ENCODE data around the gene ADAM30.

Gene ADAM30

DNA sequence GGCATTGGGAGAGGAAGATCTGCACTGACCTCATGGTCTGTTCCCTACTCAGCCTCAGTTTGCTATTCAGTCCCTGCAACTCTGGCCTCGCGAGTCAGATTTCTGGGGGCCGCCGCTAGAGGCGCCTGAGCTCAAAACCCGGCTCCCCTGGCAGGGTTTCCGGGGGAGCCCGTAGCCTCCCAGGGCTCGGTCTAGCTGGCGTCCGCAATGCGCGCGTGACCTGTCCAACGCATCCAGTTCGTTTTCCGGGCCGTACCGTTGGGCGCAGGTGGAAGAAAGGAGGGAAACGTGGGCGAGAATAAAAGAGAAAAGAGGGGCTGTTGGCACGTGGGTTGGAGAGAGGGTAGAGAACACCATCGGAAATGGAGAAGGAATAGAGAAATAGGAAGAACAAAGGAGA, at the start of gene ADAM30:
Gene ADAM30 (minus strand): TSS at position 213 of the 400 bp plus-strand sequence. CDS start 179 bp downstream, at position 34.
- no peak for DNase-seq

DNA sequence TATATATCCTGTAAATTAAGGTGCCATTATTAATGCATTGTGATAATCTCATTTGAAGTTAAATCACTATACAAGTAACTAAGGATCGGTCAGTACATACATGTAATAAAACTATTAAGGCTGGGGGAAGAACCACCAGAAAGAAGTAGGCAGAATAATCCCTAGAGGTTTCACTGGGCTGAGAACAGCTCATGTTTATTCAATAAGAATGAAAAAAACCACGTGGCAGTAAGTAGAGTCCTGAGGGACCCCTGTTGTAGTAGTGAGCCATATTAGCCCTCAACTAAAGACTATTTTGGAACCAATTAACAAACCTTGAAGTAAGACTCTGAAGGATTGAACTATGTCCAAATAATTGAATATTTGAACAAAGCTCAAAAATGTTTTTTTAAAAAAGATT, 46.9 kb upstream of the ADAM30 start:
- no peak for DNase-seq

DNA sequence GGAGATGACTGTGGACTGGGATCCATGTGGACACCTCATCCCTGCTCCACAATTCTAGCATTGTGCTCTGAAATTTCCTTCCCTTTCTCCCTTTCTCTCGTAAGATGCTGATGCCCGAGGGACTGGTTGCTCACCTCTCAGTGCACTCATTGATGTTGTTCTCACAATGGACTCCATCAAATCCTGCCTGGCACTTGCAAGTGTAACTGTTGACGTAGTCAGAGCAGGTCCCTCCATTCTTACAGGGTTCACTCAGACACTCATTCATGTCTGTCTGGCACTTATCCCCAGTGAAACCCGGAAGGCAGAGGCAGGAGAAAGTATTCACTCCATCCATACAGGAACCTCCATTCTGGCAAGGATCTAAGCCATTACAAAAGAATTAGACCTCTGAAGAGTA, 45.1 kb upstream of the ADAM30 start:
- no peak for DNase-seq

DNA sequence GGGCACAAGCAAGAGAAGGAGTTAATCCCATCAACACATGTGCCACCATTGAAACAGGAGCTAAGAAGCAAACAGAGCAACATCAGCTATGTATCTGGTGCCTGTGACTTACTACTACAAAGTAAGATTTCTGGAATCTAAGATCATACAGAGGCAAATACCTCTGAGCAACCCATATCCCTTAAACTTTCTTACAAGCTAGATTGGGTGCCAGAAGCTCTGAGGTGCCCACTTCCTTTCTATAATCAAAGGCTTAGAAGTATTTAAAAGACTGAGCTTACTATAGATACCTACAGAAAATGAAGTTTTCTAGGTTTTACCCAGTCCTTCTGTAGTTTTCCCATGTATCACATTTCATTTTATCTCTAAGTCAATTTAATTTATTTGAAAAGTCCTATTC, 44.4 kb upstream of the ADAM30 start:
- no peak for DNase-seq

DNA sequence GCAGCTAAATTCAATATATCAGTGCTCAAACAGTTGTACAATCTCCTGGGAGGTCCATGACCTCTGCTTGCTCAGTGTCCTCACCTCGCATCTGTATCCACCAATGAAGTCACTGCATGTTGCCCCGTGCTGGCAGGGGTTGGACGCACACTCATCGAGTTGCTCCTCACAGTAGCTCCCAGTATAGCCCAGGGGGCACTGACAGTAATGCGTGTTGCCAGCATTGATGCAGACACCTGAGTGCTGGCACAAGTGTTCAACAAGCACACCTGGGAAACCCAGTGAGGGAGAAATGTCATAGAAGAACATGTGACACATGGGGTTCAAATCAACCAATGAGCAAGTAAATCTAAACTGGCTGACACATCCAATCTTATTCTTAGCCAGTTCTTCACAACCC, 40.9 kb upstream of the ADAM30 start:
- DNase-seq = no peak

DNA sequence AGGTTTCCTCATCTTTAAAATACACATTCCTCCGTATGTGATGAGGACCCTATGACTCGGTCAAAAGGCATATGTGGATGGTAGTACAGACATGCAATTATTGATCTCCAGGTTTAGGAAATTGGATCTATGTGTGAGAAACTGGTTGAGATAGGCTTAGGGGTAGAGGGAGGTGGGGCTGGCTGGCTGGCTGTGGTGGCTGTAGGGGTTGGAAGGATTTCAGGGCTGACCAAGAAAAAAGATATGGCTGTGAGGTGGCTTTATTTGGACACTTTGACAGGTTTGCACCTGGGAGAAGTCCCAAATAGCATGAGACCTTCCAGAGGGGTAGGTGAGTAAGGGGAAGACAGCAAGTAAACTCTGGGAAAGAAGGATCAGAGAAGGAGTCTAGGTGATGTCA, 39.6 kb upstream of the ADAM30 start:
- DNase-seq = no peak

DNA sequence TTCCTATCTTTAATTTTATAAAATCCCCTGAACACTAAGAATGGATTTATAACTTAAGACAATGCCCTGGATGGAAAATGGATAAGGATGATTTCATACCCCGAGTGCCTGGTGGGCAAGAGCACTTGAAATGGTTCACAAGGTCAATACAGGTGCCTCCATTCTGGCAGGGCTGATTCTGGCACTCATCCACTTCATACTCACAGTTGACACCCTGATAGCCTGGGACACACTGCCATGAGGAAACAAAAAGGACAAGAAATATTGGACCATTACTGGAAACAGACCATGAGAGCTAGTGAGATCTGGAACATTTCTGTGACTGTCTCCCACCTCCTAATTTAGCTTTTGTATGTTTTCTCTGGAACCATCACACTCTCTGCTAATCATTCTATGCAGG, 39.1 kb upstream of the ADAM30 start:
- no peak for DNase-seq

DNA sequence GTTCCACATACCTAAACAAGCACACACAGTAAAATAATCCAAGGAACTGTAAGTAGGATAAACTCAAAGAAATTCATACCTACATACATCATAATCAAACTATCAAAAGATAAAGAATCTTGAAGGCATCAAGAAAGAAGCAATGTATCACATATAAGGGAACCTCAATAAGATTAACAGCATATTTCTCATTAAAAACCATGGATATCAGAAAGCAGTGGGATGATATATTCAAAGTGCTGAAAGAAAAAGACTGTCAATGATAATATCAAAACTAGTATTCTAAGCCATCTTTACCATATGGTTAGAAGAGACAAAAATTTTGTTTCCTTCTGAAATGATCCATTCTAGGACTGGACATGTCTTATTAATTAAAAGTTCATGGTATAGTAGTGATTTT, 37.1 kb upstream of the ADAM30 start:
- no peak for DNase-seq

DNA sequence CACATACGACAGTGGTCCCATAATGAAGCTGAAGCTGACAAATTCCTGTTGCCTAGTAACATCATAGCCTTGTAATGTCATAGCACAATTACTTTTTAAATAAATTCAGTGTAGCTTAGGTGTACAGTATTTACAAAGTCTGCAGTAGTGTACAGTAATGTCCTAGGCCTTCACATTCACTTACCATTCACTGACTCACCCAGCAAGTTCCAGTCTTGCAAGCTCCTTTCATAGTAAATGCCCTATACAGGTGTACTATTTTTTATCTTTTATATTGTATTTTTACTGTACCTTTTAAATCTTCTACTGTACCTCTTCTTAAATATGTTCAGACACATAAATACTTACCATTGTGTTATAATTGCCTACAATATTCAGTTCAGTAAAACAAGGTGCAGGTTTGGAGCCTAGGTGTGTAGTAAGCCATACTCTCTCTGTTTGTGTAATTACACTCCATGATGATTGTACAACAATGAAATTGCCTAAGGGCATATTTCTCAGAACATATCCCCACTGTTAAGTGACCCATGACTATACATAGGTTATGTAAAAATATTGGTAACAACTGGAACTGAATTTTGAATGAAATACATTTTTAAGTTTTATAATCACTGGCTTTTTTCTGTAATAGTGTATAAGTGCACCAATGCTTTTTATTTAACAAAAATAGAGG, 33.5 kb upstream of the ADAM30 start:
- no peak for DNase-seq

DNA sequence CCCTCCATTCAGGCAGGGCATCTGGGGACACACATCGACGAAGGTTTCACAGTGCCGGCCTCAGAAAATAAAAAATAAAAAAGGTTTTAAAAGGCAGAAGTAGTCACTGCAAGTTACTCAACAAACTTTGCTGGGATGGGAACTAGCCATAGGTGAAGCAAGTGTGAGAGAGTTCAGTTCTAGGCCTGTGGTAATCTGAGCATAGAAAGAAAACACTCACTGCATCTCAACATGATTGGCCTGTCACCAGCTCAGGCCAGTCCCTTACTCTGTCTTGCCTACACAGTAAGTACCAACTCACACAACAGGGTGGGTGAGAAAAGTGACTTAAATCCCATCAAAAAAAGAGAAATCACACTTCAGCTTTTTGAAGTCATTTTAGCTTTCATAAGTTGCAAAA, 30.2 kb upstream of the ADAM30 start:
- no peak for DNase-seq

DNA sequence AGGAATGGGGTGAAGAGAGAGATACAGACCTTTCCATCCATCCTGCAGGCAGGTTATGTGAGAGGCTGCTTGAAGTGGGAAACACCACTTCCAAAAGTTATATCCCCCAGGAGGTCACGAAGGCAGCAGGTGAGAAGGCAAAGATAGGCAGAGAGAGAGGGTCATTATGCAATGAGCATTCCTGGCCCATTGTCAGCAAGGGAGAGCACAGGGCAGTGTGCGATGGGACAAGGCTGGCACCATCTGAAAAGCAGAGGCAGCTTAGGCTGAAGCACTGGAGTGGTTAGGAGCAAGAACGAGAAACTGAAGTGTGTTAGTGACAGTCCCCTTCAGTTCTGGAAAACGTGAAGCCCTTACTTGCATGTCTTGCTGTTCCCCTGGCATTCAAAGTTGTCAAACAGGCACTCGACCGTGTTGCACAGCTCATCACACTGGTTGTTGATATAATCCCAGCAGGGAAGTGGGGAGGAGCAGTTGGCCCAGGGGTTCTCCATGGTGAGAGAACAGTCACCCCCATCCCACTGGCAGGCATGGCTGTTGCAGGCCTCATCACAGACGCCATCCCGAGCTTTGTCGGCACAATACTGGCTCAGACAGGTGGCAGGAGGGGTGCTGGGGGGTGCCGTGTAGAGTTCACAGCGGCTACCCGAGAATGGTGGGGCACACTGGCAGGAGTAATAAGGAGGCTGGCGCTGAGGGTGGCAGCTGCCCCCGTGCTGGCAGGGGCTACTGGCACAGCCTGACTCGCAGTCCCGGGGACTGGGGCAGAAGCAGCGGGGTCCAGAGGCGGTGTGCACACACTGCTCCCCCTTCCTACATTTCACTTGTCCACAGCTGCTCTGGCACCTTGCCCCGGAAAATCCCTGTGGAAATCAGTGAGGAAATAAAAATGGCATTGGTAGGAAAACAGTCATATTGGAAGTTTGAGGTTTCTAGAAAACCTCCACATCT, 28.9 kb upstream of the ADAM30 start:
- DNase-seq = no peak

DNA sequence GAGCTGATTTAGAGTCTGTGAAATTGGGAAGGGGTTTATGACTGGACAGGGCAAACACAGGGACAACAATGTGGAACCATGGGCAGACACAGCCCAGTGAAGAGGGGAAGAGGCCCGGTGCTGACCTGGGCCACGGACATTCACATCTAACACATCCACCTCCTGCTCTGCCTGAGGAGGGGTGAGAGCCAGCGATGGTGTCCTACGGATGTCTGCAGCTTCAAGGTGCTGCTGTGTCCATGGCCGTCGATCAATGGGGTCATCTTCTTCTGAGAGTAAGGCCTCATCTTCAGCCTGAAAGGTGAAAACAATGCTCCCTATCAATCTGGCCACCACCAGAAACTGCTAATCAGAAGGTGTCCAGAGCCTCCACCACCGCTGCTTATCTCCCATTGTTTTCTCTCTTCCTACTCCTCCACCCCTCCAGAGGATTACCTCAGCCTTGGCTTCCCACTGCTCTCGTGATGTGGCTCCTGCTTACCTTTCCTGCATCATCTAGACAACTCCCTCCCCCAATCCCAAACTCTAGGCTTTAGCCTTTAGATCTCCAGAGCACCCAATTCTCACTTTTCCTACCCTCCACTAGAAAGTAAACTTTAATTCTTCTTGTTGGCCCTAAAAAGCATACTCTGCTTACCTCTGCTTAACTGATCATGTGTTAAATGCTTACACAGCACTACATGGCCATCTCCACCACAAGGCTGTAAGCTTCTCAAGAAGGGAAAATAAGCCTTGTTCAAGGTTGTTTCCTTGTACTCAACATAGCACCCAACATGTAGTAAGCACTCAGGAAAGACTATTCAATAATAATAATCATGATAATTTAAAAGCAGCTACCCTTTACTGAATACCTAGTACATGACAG, 24.0 kb upstream of the ADAM30 start:
- no peak for DNase-seq

DNA sequence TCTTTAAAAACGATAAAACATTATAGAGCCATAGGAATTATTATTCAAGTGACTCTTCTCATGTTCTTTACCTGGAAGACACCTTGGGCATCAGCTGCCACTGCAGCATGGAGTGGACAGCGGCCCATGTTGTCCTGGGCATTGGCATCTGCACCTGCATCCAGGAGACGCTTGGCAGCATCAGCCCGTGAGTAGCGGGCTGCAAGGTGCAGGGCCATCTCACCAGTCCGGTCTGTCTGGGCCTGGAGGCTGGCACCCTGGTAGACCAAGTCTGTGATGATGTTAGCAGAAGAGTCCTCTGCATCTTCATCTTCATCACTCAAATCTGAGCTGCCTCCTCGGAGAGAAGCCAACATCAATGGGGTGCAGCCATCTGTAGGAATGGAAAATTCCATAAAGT, 22.9 kb upstream of the ADAM30 start:
- DNase-seq = no peak

DNA sequence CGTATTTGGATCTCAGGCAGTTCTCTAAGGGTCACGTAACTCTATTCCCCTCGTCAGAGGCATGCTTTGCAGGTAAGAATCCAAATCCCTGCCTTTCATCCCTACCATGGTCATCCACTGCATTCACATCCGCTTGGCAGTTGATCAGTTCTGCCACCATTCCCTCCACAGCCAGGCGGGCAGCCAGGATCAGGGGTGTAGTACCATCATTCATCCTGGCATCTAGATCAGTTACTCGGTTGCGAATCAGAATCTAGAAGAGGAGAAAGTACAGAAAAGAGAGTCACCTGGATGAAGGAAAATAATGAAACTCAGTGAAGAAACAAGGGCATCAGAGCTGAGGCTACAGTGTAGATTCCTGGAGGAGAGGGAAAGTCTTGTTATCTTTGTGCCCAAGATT, 22.0 kb upstream of the ADAM30 start:
- DNase-seq = no peak

DNA sequence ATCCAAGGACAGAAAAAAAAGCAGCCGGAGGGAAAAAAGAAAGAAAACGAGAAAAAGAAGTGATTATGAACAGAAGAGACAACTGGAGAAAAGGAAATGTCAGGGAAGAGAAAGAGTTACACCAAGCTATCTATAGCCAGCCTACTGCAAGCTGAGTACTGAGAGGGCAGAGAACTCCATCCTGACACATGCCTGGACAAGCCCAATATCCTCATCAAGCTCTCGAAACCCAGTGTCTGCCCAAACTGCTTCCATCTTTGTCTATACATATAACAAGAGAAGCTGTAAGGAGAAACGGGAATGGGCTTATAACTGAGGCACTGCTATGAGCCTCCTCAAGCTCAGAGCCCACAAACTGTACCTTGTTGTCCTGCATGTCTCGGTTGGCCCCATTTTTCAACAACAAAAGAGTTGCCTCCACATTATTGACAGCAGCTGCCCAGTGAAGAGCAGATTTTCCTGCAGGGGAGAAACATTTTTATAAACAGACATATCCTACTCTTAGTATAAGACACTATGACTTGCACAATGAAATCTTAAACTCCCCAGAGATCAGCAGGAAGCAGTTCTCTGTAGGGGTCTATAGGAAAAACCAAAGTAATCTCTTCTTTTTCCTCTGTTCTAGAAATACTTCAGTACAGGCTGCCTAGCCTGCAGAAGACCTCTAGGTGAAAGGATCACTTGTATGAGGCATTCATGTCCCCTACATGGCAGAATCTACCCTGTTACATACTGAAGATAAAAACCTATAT, 21.2 kb upstream of the ADAM30 start:
- no peak for DNase-seq

DNA sequence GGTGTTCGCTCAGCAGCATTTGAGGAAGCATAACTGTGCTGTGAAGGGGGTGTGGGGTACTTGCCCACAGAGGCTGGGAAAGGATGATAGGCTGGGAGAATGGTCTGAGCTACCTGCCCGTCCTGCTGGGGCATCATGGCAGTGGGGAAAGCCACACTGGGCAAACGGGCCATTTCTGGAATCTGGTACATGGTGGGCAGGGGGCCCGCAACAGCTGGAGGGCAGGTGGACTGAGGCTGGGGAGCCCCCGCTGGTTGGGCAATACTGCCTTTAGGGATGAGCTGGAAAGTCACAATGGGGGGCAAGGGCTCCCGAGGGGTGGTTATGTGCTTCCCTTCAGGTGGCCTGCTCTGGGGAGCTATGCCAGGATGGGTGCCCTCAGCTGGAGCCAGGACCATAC, 19.2 kb upstream of the ADAM30 start:
- DNase-seq = no peak

DNA sequence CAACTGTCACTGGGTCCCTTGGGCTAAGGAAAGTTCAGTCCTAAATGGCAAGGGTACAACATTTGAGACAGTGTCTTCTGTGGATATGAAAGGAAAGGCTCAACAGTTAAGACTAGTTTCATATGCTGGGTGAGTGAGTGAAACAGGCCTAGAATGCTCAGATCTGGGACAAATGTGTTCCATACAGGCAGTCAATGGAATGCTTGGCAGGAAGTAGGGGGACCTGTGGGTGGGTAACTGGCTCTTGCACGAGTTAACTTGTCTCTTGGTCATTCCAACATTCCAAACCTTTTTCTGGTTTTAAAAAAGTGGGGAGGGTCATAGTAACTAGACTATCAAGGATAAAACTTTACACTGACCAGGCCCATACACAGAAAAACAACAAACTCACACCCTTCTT, 17.8 kb upstream of the ADAM30 start:
- no peak for DNase-seq

DNA sequence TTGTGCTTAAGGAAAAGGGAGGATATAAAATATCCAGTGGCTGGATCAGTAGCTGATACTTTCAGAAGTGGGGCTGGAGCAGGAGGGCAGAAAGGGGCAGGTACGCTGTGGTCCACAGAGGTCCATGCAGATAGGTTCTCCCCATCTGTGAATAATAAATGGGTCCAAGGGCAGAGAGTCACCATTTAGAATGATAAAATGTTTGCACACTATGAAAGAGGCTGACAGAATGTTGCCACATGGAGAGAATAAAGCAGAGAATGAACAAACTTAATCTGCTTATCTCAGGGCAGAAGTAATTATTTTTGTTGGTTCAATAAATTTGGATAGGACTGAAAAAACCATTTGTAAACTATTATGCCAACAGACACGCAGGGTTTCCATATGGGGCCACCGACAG, 16.6 kb upstream of the ADAM30 start:
- DNase-seq = no peak

DNA sequence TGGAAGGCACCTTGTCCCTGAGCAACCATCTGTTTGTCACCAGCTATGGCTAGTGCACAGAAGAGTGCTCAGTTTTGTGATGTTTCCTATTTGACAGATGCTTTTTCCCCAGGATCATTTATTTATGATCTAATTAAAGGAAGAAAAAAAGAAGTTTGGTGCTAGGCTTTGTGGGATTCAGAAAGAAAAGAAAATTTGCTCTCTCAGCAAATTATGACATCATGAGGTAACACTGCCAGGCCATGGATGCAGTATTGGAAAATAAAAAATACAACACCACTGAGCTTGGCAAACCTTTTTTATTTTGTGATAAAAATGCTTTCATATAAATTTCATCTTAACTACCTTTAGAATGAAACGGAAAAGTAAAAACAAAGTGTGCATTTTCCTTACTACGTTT, 15.5 kb upstream of the ADAM30 start:
- DNase-seq = no peak

DNA sequence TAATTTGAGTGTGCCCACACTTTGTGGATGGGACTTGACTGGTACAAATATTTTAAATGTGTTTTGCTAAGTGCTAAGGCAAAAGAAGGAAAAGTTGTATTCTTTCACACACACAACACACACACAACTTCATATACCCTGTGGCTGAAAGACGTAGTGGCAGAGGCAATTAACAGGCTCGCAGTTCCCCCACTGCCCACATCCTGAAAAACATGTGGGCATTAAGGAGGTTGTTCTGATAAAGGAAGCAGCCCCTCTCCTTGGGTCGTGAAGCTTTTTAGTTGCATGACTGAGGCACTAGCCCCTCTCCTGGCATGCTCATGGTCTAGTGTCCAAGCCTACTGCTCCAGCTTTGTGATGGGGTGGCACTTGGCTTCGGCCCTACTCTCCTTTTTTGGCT, 14.3 kb upstream of the ADAM30 start:
- no peak for DNase-seq

DNA sequence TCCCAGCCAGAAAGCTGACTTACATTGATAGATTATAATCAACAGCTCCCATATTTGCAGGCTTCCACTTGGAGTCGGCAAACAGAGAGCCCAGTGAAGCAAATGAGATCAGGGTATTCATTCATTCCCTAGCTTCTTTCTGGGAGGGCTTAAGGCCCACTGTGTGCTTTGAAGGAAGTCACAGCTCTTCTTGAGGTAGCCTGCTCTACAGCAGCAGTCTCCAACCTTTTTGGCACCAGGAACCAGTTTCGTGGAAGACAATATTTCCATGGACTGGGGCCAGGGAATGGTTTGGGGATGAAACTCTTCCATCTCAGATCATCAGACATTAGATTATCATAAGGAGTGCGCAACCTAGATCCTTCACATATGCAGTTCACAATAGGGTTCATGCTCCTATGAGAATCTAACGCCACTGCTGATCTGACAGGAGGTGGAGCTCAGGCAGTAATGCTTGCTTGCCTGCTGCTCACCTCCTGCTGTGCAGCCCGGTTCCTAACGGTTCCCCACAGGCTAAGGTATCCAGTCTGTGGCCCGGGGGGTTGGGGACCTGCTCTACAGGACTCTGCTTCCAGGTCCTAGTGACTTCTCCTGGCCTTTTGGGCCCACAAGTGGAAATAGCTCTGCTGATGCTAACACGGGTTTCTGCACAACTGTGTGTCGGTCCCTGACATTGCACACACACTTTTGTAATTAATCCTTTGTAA, 13.7 kb upstream of the ADAM30 start:
- no peak for DNase-seq

DNA sequence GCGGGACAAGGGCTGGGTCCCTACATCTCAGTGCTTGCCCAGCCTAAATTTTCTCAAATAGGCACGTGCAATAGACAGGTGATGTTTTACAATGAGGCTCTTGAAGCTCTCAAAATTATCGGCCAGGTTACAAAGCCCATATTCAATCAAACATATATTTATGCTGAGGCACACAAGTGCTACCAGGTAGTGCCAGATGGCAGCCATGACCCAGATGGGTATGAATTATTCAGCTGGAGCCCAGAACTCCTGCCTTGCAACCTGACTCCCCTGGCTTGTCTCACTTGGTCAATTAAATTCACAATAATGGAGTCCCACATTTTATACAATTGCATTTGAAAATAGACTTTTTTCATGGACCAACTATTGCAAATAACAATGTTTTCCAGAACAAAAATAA, 12.3 kb upstream of the ADAM30 start:
- no peak for DNase-seq

Measured in stimulated activated CD4-positive, alpha-beta T cell treated with anti-CD3 and anti-CD28 coated beads, Interleukin-4, amount 100 ng/mL, for 24 hours (primary cell).